Measurements from ENCODE around the gene KIAA1614. TPM values are rescaled to one million over a fixed set of nuclear protein-coding genes. Genes with fewer than 3 reads are reported as not detected.

Gene KIAA1614
- total RNA-seq, 1 donor from 2014 or later = 6.1 TPM

DNA sequence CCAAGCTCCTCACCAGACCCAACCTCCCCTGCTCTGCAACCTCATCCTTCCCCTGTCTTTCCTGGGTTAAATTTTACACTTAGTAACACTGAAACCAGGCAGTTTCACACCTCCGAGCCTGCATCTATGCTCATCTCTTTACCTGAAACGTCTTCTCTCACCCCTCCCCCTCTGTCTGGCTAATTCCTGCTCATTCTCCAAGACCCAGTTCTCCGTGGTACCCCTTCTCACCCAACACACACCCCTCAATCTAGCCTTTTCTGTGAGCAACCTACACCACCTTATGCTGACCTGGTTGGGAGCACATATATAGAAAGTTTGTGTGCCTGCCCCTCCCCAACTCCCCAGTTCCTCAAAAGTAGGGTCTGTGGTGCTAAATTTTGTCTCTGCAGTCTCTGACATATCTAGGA lies 3.7 kb upstream of the KIAA1614 start:
- no peak for DNase-seq

DNA sequence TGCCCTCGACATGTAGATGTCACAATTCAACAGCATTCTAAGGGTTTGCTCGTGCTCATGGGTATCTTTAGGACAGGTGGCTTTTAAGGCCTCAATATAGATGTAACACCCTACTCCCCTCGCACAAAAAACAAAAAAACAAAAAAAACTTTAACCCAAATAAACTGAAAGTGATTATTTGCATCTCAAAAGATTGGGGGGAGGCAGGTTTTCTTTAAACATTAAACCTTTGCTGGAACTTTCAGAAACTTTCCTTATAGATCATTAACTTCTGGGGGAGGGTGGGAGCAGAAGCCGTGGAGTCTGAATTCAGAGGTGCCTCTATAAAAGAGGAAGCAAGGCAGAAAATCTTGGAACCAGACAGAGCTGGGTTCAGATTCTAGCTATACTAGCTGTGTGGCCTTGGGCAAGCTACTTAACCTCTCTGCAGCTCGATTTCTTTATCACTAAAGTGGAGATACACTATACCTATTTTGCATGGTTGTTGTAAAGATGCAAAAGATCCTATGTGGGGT lies 3.2 kb upstream of the KIAA1614 start:
- DNase-seq = no peak

GRCh38 chr1:180911640-180912191 lies 981 bp upstream of the KIAA1614 start:
- DNase-seq = peak; percentile 24

DNA sequence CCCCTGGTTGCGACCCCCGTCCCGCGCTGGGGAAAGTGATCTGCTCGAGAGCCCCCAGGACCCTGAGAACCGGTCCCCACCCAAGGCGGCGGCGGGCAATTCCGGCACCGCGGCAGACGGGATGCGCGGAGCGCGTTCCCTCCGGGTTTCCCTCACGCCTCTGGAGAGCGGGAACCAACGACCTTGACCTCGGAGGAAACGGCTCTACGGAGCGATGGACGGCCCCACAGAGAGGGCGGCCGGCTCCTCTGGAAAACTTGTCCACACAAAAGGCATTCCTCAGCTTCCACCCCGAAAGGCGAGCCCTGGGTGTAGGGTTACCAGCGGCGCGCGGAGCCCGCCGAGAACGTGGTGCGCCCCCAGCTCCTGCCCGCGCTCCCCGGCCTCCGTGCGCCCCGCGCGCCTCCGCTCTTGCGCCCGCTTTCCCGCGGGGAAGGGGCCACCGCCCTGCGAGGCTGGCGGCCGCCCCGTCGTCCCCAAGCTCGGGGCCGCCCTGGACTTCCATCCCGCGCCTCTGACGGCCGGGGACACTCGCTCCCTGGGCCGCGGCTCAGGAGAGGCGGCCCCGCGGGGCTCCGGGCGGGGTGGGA lies 391 bp upstream of the KIAA1614 start:
- peak; percentile 35 for DNase-seq

DNA sequence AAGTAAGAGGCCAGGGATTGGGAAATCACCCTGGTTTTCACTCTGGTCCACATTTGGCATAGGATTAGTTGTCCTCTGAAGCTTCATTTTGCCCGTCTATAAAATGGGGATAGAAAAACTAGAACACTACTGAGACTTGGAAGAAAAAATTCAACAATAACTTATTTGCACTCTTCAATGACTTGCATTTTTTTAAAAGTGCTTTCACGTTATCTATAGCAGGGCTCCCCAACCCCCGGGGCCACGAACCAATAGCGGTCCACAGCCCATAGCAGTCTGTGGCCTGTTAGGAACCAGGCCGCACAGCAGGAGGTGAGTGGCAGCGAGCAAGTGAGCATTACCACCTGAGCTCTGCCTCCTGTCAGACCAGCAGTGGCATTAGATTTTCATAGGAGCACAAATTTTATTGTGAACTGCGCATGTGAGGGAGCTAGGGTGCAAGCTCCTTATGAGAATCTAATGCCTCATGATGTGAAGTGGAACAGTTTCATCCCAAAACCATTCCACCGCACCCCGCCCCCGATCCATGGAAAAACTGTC lies 2.8 kb downstream of the KIAA1614 start:
- DNase-seq = no peak

DNA sequence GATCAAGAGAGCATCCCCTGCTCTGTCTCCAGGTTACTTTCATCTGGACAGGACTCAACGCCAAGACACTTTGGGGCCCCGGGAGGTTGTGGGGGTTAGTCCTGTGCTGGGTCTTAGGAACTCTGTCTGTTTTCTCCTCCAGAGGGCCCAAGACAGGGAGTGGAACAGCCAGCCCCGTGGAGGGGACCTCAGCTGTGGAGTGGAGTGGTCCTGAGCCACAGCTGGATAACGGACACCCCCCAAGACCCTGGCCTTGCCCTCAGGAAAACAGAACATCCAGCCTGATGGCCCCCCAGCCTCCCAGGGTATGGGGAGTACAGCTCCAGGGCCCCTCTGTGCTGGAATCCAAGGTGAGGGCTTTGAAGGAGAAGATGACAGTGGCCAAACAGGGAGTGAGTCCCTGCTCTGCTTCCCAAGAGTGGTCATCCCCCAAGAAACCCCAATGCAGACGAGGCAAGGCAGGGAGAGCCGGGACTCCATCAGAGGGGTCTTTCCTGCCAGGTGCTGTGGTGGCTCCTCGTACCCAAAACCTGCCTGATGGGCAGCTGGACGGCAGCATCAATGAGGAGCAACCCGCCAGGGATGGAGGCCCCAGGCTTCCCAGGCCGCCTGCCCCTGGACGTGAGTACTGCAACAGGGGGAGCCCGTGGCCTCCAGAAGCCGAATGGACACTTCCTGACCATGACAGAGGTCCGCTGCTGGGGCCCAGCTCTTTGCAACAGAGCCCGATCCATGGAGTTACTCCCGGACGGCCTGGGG lies 3.5 kb downstream of the KIAA1614 start:
- no peak for DNase-seq

- no peak for DNase-seq
Measured at GRCh38 chr1:180916771-180917170, 4.1 kb downstream of the KIAA1614 start.

GRCh38 chr1:180917306-180918065 lies 4.8 kb downstream of the KIAA1614 start:
- no peak for DNase-seq

DNA sequence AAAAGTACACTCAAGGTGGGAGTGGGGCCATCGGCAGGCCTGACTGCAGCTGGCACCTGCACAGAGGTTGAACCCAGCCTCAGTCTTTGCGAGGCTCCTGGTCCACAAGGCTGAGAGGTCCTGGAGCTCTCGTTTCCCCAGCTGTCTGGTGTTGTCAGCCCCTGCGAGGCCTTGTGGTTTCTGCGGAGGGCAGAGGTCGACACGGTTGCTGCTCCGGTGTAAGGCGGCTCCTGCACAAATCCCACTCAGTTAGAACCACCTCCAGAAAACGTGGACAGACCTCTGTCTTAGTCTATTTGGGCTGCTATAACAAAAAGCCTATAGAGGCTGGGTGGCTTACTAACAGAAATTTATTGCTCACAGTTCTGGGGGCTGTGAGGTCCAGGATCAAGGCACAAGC lies 5.8 kb downstream of the KIAA1614 start:
- no peak for DNase-seq

DNA sequence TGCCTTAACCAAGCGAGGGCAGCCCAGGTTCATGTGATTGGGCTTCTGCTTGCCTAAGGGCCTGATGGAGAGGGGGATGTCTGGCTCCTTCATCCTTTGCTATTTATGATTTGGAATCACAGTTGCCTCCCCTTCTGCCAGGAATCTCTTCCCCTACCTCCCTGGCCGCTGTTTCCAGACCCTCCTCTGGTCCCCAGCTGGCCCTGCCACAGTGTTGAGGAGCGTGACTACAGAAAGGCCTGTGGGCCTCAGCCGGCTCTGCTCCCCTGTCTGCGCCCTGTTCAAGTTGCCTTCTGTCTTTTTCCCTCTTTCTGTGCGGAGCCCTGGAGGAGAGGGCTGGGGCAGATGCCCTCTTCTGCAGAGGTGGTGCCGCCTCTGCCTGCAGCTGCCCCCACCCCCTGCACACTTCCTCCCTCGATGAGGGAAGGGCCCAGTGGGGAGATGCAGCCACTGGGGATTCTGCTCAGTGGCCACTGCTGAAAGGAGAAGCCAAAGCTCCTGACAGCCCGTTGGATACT lies 6.5 kb downstream of the KIAA1614 start:
- DNase-seq = no peak

DNA sequence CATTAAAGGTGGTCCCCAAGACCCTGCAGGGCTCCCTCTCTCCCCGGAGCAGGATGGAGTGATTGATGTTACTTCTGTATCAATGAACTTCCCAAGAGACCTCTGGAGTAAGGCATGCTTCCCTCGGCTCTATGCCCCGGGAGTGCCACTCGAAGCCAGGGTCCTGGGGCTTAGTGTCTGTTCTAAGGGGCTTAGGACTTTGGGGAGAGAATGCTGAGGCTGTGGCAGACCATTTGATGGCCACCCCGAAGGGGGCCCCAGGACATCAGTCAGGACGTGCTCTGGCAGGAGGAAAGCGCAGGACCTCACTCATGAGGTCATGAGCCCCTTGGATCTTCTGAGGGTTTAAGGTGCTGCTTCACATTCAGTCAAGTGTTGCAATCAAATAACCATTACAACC lies 7.5 kb downstream of the KIAA1614 start:
- DNase-seq = no peak

GRCh38 chr1:180920702-180921101 lies 8.0 kb downstream of the KIAA1614 start:
- peak; percentile 19 for DNase-seq

GRCh38 chr1:180921386-180921785 lies 8.7 kb downstream of the KIAA1614 start:
- no peak for DNase-seq

DNA sequence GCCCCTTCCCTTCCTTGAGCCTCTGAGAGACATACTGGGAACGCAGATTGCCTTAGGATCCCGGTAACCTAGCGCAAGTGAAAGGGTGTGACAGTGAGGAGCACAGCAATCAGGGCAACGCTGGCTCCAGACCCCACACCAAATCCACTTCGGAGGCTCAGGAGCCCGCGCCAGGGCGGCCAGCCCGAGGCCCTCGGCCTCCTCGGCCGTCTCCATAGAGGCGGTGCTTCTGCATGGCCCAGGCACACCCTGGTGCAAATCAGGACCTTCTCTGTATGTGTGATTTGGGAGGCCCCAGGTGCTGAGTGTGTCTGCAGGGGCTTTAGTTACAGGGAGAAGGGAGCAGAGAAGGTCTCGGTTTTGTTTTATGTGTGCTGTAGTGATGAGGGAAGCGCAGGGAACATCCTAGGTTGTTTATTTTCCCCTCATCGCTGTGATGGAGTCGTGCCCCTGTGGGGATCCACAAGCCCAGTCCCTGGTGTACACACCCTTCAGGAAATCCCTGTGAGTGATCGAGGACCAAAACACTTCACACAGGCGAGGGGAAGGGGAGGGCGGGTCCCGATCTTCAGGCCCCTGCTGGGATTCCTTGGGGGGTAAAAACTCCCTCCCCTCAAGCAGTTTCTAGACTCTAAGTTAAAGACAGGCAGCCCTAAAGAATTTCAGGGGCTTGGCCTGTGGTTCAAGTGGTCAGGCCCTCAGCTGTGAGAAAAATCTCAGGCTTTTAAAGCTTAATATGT lies 9.4 kb downstream of the KIAA1614 start:
- DNase-seq = no peak

- no peak for DNase-seq
Measured at GRCh38 chr1:180922631-180923015, 9.9 kb downstream of the KIAA1614 start.

DNA sequence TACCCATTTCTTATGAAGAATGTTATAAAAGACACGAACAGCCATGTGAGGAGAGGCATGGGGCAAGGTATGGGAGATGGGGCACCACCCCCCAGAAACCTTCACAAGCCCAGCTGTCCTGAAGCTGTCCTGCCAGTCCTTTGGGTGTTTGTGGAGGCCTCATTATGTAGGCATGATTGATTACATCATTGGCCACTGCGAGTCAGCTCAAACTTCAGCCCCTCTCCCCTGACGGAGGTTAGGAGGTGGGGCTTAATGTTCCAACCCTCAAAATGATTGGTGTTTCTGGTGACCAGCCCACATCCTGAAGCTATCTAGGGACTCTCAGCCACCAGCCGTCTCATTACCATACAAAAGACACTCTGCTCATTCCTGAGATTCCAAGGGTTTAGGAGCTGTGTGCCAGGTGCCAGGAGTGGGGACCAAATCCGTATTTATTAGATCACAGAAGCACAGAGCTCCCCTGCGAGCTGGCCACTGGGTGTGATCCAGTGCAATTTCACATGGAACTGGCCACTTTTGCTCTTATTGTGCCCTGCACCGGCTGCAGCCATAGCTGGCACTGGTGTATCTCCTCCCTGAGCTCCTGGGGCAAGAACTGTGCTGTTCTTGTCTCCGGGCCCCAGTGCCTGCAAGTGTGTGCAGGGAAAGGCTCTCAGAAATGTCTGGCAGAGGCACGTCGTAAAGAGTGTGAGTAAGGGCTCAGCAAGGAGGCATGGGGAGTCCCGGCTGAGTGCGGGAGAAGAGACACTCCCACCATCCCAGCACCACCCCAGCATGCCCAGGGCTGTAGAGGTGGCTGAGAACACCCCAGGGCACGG lies 10.5 kb downstream of the KIAA1614 start:
- DNase-seq = peak; percentile 59

GRCh38 chr1:180923887-180924286 lies 11.2 kb downstream of the KIAA1614 start:
- DNase-seq = no peak

GRCh38 chr1:180924939-180925338 lies 12.2 kb downstream of the KIAA1614 start:
- no peak for DNase-seq

DNA sequence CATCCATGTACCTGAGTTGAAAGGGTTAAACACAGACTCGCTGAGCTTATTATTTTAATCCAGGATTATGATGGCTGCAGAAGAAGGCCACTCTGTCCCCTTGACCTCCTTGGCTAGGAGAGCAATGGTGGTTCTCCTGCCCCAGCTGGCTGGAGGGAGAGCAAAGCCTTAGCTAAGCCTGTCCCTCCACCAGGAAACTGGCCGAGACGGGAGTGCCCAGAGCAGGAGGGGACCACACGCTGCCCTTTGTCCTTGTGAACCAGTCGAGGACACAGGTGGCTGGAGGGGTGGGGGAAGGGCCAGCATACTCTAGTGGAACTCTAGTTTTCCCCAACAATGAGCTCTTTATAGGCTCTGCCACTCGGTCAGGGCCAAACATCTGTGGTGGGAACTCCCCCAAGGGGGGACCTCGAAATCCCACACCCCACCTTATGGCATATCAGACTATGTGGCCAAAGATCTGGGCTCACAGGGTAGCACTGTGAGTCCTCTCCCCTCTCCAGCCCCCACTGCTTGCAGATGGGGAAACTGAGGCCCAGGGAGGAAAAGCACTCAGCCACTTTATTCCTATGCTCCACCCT lies 12.9 kb downstream of the KIAA1614 start:
- no peak for DNase-seq

- DNase-seq = peak; percentile 19
Measured at GRCh38 chr1:180926164-180926981, 13.7 kb downstream of the KIAA1614 start.

Measured in dermis blood vessel endothelial cell (primary cell).